ENCODE results near the gene NBEA.

The NBEA gene

GRCh38 chr13:34899888-34900287, 42.2 kb upstream of the NBEA start:
- H3K27ac ChIP-seq (ENCODE audit: extremely low read depth, low read depth, low read length) = no peak overlapping the region
- H3K4me3 ChIP-seq (ENCODE audit: low read depth, low read length) = no peak overlapping the region
- H3K4me1 ChIP-seq (ENCODE audit: control insufficient read depth, insufficient read depth, low read length) = no peaks in the 10 kb centered on the region
- ChIA-PET POLR2A (no interaction called here), CTCF (no interaction called here)
- H3K36me3 ChIP-seq (ENCODE audit: control insufficient read depth in 2 of 2, insufficient read depth in 1 of 2, low read length in 2 of 2) = no peaks in the 10 kb centered on the region
- TF ChIP-seq ZNF549 (tag by site-specific recombination; IDR thresholded peaks at IDR 0.05) (no peak), IKZF3 (tag by site-specific recombination; IDR thresholded peaks at IDR 0.05) (no peak), ZNF114 (tag by site-specific recombination; IDR thresholded peaks at IDR 0.05) (no peak), ZNF10 (tag by site-specific recombination; IDR thresholded peaks at IDR 0.05) (no peak)
- H3K9me3 ChIP-seq (ENCODE audit: control insufficient read depth, insufficient read depth, low read depth, low read length) = no peaks in the 10 kb centered on the region

- Histone ChIP-seq H3K4me3 (ENCODE audit: low read depth, low read length) (no peak overlapping the region), H3K9me3 (ENCODE audit: control insufficient read depth, insufficient read depth, low read depth, low read length) (no peaks in the 10 kb centered on the region), H3K36me3 (ENCODE audit: control insufficient read depth in 2 of 2, insufficient read depth in 1 of 2, low read length in 2 of 2) (no peaks in the 10 kb centered on the region), H3K27ac (ENCODE audit: extremely low read depth, low read depth, low read length) (no peak overlapping the region), H3K4me1 (ENCODE audit: control insufficient read depth, insufficient read depth, low read length) (no peaks in the 10 kb centered on the region)
- POLR2A ChIA-PET = no interaction called here
- CTCF ChIA-PET = no interaction called here
- TF ChIP-seq ZNF114 (tag by site-specific recombination; IDR thresholded peaks at IDR 0.05) = no peak
- TF ChIP-seq ZNF404 (tag by site-specific recombination; IDR thresholded peaks at IDR 0.05) = no peak
- no peak for TF ChIP-seq ZBTB7A (tag by site-specific recombination; IDR thresholded peaks at IDR 0.05; ENCODE audit: low read depth)
- no peak for TF ChIP-seq ZBTB20 (tag by site-specific recombination; IDR thresholded peaks at IDR 0.05)
- TF ChIP-seq ZEB2 (tag by site-specific recombination; IDR thresholded peaks at IDR 0.05) = no peak
- TF ChIP-seq SP7 (tag by site-specific recombination; IDR thresholded peaks at IDR 0.05) = no peak
- TF ChIP-seq ZSCAN4 (tag by site-specific recombination; IDR thresholded peaks at IDR 0.05) = no peak
- no peak for TF ChIP-seq ZNF433 (tag by site-specific recombination; IDR thresholded peaks at IDR 0.05; ENCODE audit: low read depth)
- TF ChIP-seq ZBTB8A (tag by site-specific recombination; IDR thresholded peaks at IDR 0.05) = no peak
- TF ChIP-seq ZNF184 (tag by site-specific recombination; IDR thresholded peaks at IDR 0.05) = no peak
- TF ChIP-seq PRDM4 (tag by site-specific recombination; IDR thresholded peaks at IDR 0.05) = no peak
- TF ChIP-seq ZNF664 (tag by site-specific recombination; IDR thresholded peaks at IDR 0.05) = no peak
These were observed 41.8 kb upstream of the NBEA start for GRCh38 chr13:34900288-34900739.

GRCh38 chr13:34901572-34901971, 40.5 kb upstream of the NBEA start:
- Histone ChIP-seq H3K9me3 (ENCODE audit: control insufficient read depth, insufficient read depth, low read depth, low read length) (no peaks in the 10 kb centered on the region), H3K27ac (ENCODE audit: extremely low read depth, low read depth, low read length) (no peak overlapping the region), H3K4me3 (ENCODE audit: low read depth, low read length) (no peak overlapping the region), H3K4me1 (ENCODE audit: control insufficient read depth, insufficient read depth, low read length) (no peaks in the 10 kb centered on the region), H3K36me3 (ENCODE audit: control insufficient read depth in 2 of 2, insufficient read depth in 1 of 2, low read length in 2 of 2) (no peaks in the 10 kb centered on the region)
- TF ChIP-seq OVOL3 (tag by site-specific recombination; IDR thresholded peaks at IDR 0.05) (no peak), MEIS1 (CRISPR knock-in tag; IDR thresholded peaks at IDR 0.05; ENCODE audit: borderline replicate concordance) (no peak), ZFP37 (tag by site-specific recombination; IDR thresholded peaks at IDR 0.05) (no peak), ZNF114 (tag by site-specific recombination; IDR thresholded peaks at IDR 0.05) (no peak), ZNF624 (tag by site-specific recombination; IDR thresholded peaks at IDR 0.05) (no peak), TSHZ1 (tag by site-specific recombination; IDR thresholded peaks at IDR 0.05; ENCODE audit: borderline replicate concordance) (no peak), ZNF202 (tag by site-specific recombination; IDR thresholded peaks at IDR 0.05; ENCODE audit: borderline replicate concordance) (no peak), ZNF214 (tag by site-specific recombination; IDR thresholded peaks at IDR 0.05; ENCODE audit: borderline replicate concordance) (no peak), ZNF626 (tag by site-specific recombination; IDR thresholded peaks at IDR 0.05) (no peak), ZNF621 (tag by site-specific recombination; IDR thresholded peaks at IDR 0.05) (no peak), PRDM1 (tag by site-specific recombination; IDR thresholded peaks at IDR 0.05) (no peak)
- ChIA-PET CTCF (no interaction called here), POLR2A (no interaction called here)
